GM18498 (cell line): ENCODE results near the gene COL4A6.

ENCODE experiments used
- ATAC-seq: cut with Tn5 transposase; IDR thresholded peaks from one replicate; pipeline ENCODE4 v1.9.1; 2021; ENCODE audit warnings: mild to moderate bottlenecking, moderate library complexity; ENCODE audit not compliant: unreplicated experiment

Gene COL4A6

DNA sequence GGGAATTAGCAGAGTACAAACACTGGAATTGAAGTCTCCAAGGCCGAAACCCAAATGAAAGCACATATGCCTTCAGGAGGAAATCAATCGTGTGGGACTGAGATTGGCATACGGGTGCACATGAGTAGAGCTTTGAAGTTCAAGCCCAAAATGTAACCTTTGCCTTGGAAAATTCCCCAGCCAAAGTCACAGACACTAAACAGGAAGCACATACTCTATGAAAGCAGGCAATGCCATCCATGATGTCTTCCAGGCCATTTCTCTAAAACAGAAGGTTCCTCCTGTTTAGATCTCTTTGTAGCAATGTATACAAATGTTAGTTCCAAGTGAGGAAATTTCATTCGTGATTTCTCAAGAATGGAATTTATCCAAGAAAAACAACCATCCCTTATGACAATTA lies 162.5 kb downstream of the COL4A6 start:
- ATAC-seq = no peak

DNA sequence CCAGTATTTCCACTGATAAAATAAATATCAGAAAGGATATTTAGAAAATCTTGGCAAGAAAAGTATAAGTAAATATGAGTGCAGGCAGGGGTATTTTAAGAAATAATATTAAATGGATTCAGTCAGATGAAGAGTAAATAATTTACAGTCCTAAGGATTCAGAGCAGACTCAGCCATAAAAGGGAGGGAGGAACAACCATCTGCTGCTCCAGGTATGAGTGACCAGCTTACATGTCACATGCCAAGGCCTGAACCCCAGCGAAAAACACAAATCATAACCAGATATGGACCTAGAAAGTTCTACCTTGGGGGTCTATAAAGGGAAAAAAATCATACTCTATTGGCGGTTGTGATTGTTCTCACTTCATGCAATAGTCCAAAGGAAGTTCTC lies 166.8 kb downstream of the COL4A6 start:
- ATAC-seq = peak; percentile 50

DNA sequence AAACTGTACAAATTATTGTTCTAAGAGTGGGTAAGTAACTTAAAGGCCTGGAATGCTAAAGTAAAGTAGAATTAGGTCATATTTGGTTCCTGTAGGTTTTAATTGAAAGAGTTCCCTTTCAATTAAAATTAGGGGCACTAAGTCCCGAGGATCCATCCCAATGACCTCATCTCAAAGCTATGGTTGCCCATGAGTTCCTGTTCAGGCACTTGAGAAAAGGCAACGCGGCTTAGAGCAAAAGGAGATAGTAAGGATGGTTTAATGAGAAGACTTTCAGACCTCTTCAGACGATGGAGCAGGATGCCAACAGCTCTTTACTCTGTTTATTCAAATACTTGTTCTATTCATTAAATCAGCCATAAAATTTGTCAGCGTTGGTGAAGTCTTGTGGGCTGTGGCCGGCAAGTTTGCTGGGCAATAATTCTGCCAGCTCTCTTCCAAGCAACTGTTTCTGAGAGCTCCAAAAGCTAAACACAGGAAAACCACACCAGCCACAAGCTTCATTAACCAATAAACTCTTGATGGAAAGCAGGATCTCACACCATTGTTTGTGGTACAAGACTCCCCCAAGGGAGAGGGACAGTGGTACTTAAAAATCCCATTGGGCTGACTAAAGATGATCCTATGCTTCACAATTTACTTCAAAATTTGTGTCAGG lies 167.4 kb downstream of the COL4A6 start:
- peak; percentile 46 for ATAC-seq

DNA sequence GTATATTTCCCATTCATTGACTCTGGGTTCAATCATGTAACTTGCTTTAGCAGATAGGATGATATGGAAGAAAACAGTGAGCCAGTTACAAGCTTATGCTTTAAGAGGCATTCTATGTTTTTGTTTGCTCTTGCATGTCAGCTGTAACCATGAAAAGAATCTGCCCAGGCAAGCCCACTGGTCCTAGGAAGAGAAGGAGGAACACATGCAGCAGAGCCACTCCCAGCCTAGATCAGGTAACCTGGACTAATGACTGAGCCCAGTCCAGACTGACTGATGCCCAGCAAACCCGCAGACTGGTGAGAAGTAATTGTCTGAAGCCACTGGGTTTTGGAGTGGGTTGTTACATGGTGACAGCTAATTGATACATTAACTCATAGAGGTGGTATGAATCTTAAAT lies 167.9 kb downstream of the COL4A6 start:
- no peak for ATAC-seq

DNA sequence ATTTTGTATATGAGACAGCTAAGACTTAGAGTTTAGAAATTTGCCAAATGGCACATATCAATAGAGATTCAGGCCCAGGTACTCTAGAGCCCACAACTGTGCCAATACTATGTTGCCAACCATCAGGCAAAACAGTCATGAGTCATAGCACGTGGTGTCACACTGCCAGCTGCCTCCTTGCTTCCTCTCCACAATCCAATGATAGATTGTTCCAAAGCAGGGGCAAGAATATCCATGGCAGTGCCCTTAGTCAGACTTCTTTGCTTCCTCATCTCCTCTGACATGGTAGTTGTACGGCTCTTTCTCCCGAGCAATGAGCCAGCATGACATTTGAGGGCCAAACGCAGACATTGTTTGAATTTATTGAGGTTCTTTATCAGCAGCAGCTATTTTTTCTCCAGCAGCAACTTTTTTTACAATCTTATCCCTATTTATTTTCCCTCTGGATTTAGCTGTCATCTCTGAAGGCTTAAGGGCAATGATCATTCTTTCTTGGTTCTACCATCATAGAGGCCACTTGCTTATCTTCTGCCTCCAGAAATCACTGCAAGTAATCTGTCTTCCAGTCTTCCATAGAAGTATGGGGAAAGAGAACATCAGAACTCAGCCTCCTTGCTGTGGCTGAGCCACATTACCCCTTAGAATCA lies 169.7 kb downstream of the COL4A6 start:
- ATAC-seq = no peak

DNA sequence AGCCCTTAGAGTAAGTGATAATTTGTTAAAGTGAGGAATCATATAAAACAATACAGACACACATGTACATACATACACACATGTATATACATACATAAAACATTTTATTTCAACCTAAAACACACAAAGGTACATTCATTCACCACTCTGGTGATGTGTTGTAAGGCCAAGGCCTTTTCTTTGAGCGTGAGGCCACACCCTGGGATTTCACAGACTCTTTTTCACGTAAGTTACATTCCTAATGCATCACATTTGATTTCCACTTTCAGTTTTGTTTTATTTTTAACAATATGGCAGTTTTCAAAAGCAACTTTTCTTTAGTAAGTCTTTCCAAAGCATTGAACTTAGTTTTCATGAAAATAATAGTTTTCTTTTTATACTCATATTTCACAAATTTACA lies 170.7 kb downstream of the COL4A6 start:
- no peak for ATAC-seq

DNA sequence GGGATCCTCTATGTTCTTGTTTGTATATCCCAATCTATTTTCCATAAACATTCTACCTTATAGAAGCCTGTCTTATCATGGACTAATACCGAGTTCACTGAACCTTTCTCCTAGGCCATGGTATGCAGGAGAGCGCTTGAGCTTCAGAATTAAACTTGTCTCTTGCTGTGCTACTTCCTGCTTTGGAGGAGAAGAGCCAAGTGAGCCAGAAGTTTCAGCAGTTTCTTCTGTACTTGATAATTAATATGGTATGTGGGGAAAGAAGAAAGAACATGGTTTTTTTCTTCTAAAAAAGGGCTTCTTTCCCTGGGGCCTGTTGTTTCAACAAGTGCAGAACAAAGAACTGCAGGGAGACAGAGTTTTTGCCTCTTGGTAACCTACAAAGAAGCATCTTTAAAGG lies 173.8 kb downstream of the COL4A6 start:
- no peak for ATAC-seq

DNA sequence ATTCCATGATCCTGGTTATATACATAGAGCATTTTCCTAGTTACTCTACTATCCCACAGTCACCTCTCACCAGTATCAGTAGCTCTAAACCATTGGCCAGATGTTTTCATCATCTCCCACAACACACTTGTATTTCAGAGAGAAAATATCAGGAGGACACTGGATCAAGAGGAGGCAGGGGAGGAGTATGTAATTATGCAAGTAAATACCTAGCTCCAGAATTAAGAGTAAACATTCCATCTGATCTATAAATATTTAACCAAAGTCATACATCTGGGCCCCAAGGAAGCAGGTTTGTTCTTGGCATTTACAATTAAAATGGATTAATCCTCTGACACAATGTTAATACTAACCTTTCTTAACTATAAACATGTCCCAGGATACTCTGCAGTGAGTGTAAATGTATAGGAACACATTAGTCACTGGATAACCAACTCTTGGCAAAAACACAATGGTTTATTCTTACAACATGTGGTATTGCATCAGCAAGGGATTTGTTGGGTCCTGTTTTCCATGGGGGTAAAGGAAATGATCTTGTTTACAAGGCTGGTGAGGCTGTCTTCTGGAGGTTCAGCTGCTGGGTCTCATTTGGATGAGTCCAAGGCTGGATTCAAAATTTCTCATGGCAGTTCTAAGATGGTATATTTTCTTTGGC lies 176.5 kb downstream of the COL4A6 start:
- ATAC-seq = no peak

DNA sequence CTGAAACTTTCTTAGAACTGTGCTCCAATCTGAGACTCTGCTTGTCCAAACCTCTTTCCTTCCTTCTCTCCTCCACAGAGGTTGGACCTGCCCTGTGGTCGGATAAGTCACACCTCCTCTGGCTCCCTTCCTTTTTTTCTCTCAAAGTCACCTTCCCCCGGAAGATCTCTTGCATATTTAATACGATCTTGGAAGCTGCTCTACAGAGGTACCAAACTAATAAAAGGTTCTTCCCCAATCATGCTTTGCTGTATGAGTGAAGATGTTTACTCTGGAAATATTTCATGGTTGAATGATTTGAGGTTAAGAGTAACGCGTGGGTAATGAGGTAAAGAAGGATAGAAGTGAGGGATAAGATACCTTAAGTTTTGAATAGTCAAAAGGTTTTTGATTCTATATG lies 180.7 kb downstream of the COL4A6 start:
- no peak for ATAC-seq

DNA sequence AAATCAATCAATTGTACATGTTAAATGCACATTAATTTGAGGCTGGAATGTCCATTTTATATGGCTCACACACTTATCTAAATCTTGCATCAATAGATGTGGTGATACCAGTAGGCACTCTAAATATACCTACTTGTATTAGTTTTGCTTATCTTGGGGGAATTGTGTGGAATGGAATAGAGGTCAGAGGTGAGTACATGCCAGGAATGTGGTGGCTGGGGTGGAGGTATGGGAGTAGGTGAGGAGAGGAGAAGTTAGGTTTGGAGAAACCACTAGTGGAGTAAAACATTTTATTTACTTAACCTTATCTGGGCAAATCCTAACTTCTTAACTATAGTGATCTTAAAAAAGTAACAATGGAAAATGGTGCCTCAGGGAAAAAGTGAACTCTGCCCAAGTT lies 183.6 kb downstream of the COL4A6 start:
- no peak for ATAC-seq

DNA sequence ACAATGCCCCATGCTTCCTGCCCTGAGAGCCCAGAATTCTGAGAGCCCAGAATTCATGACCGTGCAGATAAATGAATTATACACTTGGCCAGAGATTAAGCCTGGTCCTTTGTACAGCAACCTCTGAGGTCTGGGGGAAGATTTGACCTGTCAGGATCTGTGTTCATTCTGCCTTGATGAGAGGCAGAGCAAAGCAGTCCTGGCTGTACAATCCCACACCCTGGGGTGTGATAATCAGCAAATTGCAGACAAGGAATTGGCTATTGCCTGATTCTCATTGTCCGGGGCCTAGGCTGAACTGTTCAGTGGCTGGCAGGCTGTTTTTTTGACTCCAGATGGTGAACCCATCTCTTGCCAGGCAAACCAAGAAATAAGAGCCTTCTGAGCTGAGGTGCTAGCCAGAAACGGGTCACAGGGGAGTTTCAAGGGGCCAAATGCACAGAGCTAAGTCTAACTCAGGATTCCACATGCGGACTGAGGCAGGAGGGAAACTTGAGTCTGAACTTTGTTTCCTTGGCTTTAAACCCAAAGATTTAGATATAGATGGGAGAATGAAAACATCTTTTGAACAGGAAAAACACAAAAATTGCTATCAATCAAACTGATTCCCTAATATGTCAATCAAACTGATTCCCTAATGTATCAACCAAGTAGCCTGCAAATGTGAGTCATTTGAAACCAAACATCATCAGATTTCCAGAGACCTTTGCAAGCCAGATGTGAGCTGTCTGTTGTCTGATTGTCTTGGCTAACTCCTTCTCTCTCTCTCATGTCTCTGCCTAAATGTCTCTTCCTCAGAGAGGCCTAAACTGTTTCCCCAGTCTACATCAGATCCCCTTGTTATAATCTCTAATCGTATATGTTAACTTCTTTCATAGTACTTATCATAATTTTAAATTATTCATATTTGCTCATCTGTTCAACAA lies 187.3 kb downstream of the COL4A6 start:
- no peak for ATAC-seq

DNA sequence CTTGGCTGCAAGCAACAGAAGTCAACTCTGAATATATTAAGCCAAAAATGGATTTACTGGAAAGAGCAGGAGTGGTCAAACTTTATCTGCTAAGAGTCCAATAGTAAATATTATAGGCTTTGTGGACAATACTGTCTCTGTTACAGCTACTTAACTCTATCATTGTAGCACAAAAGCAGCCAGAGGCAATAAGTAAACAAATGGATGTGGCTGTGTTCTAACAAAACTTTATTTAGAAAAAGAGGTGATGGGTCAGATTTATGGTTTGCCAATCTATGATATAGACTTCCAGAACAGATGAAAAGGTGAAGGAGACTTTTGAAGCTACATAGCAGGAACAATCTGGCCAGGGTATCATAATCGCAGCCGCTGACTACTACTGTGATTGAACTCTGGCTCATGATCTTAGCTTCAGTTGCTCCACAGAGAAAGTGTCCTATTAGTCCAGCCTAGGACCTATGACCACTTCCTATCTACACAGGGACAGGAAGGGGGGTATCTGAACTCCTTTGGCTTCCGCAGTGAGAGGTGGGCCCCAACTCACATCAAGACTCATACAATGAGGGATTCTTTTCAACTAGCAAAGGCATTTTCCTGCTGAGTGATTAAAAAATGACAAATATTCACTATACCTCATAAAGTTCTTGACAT lies 191.8 kb downstream of the COL4A6 start:
- ATAC-seq = no peak

DNA sequence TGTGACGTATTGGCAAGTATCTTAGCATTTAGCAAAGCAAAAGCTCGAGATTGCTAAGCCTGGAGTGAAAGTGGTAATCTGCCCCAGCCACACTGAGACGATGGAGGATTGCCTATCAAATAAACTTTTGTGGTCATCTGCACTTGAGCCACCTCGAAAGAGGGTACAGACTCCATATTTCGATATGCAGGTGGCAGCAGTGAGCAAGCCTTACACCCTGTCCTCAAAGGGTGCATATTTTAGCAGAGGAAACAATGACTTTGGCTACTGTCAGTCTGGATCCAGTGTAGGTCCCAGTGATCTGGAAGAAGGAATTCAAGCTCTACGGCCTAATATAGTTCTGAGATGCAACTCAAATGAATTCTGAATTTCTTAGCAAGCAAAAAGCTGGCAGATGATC lies 192.8 kb downstream of the COL4A6 start:
- ATAC-seq = no peak

DNA sequence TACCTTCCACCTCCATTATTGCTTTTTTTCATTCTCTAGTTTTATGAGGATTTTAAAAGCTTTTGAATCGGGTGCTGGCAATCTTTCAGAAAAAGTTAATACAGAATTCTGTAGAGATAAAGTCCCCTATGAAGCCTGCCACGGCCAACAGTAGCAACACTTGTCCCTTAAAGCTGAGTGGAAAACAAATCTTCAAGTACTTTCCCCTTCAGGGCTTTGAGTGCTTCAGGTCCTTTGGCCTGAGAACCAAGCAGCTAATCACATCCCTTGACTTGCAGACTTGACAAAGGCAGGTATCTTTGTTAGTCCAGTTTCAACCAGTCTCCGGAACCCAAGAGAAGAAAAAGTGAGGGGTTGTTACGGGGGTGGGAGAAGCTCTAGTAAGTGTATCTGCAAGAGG lies 202.2 kb downstream of the COL4A6 start:
- ATAC-seq = no peak

DNA sequence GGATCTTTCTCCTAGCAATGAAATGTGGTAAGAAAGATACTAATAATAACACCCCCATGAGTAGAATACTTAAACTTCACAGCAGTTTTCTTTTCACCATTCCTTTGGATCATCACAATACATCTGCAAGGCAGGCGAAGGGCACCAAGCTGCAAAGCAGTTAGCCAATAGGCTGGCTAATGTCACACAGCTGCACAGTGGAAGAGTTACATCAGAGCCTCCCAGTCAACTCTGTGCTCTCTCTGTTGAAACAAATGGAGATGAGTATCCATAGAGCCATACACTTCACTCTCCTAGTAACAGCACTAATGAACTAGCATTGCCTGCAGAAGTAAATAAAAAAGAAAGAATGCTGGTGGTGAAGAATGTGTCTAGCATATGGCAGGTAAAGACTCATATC lies 207.6 kb downstream of the COL4A6 start:
- no peak for ATAC-seq

DNA sequence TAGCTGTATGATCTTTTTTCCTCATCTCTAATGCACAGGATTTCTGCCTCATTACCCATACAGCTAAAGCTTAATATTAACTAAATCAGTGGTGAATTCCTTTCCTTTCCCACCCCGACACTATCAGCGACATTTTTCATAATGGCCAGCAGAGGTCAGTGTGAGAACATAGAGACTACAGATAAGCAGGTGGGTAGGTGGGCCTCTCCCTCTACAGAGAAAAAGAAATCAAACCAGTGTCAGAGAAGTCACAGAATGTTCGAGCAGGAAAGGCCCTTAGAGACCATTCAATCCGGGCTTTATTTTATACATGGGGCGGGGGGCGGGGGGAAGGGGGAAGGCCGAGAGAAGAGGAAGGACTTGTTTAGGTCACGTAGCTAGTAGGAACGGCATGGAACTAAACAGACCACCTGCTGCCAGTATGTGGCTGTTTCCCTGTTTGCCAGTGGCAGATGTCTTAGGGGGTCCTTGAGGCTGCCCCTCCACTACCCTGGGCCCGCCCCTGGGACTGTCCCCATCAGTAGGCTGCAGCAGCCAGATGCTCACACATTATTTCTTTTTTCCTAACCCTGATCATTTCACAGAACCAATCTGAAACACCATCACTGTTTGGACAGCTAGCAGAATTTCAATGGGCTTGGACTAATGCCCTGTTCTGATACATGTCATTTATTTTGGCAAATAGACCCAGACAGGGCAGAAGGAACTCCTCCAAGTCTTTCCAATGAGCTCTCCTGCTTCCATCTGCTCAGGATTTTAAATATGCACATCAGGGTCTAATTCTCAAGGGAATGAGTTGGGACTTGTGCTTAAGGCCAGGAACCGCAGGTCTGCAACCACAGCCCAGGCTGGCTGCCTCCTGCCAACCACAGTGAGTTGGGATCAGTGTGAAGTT lies 213.2 kb downstream of the COL4A6 start:
- peak; percentile 62 for ATAC-seq

DNA sequence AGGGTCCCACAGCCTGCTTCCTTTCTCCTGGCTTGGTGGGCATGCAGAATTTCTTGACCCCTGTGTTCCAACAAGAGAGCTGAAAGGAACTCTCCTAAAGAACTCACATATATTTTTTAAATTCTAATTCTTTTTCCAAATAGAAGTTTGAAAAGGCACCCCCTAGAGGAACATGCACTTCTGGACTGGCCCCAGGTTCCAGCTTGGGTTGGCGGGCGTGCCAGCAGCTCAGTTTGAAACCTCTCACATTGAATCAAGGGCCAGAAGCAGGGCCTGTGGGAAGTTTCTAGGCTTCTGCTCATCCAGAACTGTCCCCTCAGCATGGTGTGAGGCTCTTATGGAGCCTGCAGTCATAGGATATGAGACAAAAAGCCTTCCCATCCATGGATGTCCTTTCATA lies 214.0 kb downstream of the COL4A6 start:
- no peak for ATAC-seq

DNA sequence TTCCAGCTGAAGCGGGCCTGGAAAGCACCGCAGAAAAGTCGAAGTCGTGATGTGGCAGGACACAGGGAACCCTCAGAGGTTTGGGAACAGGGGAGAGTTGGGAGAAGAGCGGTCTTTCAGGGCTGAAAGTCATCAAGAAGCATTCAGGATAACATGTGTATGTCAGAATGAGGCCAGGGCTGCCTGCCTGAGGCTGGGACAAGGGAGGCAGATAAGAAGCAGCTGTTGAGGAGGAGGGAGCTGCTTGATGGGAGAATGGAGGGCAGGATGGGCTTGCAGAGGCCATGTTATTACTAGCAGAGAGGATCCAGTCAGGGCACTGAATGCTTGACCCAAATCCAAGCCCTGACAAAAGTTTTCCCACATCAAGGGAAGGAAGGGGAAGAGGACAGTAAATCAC lies 214.6 kb downstream of the COL4A6 start:
- ATAC-seq = no peak

DNA sequence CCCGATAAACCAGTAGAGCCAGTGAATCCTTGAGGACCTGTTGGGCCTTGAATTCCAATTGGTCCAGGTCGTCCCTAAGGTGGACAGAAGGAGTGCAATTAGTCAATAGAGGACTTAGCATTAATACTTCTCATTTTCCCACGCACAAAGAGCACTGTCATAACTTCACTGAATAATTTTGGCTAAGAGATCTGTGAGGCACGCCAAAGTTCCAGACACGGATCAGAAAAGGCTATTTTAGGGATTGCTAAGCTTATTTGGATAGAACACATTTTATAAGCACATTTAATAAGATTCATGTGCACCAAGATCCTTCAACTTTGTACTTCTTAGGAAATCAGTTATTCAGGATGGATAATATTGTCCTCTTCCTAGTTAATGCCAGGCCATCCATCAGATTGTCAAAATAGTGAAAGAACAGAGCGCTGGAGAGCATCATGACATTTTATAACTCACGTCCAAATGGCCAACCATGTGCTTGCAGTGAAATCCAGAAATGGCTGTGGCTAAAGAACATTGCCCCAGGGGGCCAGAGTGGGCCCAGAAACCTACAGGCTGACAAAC lies 216.8 kb downstream of the COL4A6 start:
- ATAC-seq = no peak
